Suprapubic skin (tissue), 4 donors: ENCODE measurements around the gene PIM2.

Experiments
- CTCF ChIP-seq, 2 donors: fragments of 200-600 bp in 1 of 2; fragments of 450-650 bp in 1 of 2; sonication (generic) in 1 of 2; IDR thresholded peaks; one replicate each; pipeline ENCODE4 v1.5.1; 2016 to 2019; ENCODE audit warnings: antibody characterized with exemption in 2 of 2, mild to moderate bottlenecking in 1 of 2, moderate library complexity in 1 of 2
- EP300 ChIP-seq: sonication (generic); formaldehyde crosslinking; IDR thresholded peaks from one replicate; pipeline ENCODE4 v1.6.1; 2017; ENCODE audit warnings: antibody characterized with exemption
- POLR2A ChIP-seq, 2 donors: fragments of 450-650 bp; IDR thresholded peaks; one replicate each; pipeline ENCODE4 v1.6.1; 2017; ENCODE audit warnings: antibody characterized with exemption in 2 of 2, mild to moderate bottlenecking in 2 of 2, moderate library complexity in 2 of 2
- POLR2AphosphoS5 ChIP-seq, 3 donors: sonication (generic); formaldehyde crosslinking; IDR thresholded peaks; one replicate each; pipeline ENCODE4 v1.6.1; 2017; ENCODE audit warnings: antibody characterized with exemption in 3 of 3

- TF ChIP-seq CTCF (IDR thresholded peaks at IDR 0.05) (no peak), EP300 (no peak), POLR2AphosphoS5 (IDR thresholded peaks at IDR 0.05) (peak; percentile 2 to 68 (median 20)), POLR2A (IDR thresholded peaks at IDR 0.05) (peak in 1 of 2 donors; percentile 66)
Measured at GRCh38 chrX:48897625-48898306, 21.1 kb downstream of the PIM2 start, which contains the start of the genes PQBP1 and TIMM17B.
